Ovary (tissue), 9 donors: ENCODE data around the gene UBE2L6. TPM values are rescaled to one million over a fixed set of nuclear protein-coding genes. Genes with fewer than 3 reads are reported as not detected.
"Not testable (repeated sequence)": the region's sequence is repeated elsewhere in the genome, so short reads cannot be mapped to it uniquely, and the experiment has no call there.

Source experiments
- DNase-seq, 5 donors: peaks; one replicate each; pipeline ENCODE4 v3.0.0-alpha.2; 2019 to 2020
- H3K27ac ChIP-seq, 2 donors: fragments of 200-600 bp; one replicate each; pipeline versions ENCODE4 v1.5.1 to v1.8.0; 2019 to 2022
- H3K27me3 ChIP-seq: fragments of 200-600 bp; one replicate; pipeline ENCODE4 v1.8.0; 2022
- H3K36me3 ChIP-seq: fragments of 200-600 bp; sonication (generic); one replicate; pipeline ENCODE4 v1.5.1; 2019
- H3K4me1 ChIP-seq: one replicate; pipeline ENCODE4 v1.8.1; 2013; ENCODE audit warnings: mild to moderate bottlenecking, moderate library complexity; ENCODE audit not compliant: insufficient read depth
- H3K4me3 ChIP-seq: fragments of 200-600 bp; sonication (generic); one replicate; pipeline ENCODE4 v1.5.1; 2017
- H3K9me3 ChIP-seq, 2 donors: fragments of 200-600 bp in 1 of 2; sonication (generic) in 1 of 2; one replicate each; pipeline versions ENCODE4 v1.5.1 to v1.8.1; 2013 to 2019; ENCODE audit warnings: mild to moderate bottlenecking in 1 of 2, moderate library complexity in 1 of 2
- CTCF ChIP-seq, 3 donors: fragments of 450-650 bp in 2 of 3; fragments of 200-600 bp in 1 of 3; IDR thresholded peaks; one replicate each; pipeline versions ENCODE4 v1.5.1 to v1.8.0; 2016 to 2022; ENCODE audit warnings: antibody characterized with exemption in 3 of 3, mild to moderate bottlenecking in 1 of 3
- EP300 ChIP-seq: sonication (generic); formaldehyde crosslinking; IDR thresholded peaks from one replicate; pipeline ENCODE4 v1.6.1; 2017; ENCODE audit warnings: antibody characterized with exemption
- POLR2A ChIP-seq: fragments of 450-650 bp; IDR thresholded peaks from one replicate; pipeline ENCODE4 v1.6.1; 2017; ENCODE audit warnings: antibody characterized with exemption, mild to moderate bottlenecking, moderate library complexity
- WGBS, 3 donors: extraction: QIAGEN DNeasy Blood & Tissue Kit in 1 of 3; methylation state at CpG; one replicate each; pipeline versions ENCODE4 v1.1.5 to v1.1.7; 2013 to 2017; 5-methylcytosine and 5-hydroxymethylcytosine counted together
- intact Hi-C, 4 donors: fragments of 100-400 bp; cut with DNase I; formaldehyde crosslinking; loops; one replicate each; pipeline versions ENCODE4 v1.11.0 to v1.15.1; 2022 to 2023
- polyA plus RNA-seq, 2 donors: library from polyadenylated mRNA; stranded (reverse); fragments of 200-250 nt in 1 of 2; fragments of 350-450 nt in 1 of 2; fragmentation: Illumina TruSeq in 1 of 2; extraction: RNeasy Lipid Tissue Mini Kit (QIAGEN cat#74804) in 1 of 2; gene quantifications; one replicate each; pipeline ENCODE4 v1.2.3, GENCODE V29; 2013 to 2014
- total RNA-seq, 7 donors: library from RNA; depleted of rRNA in 2 of 7; stranded (reverse); fragments of >200 nt in 2 of 7; fragmentation: NEBNext Ultra II Directional in 3 of 7; extraction: Animal tissue kit (Norgen Biotek cat#: 25700) in 3 of 7; gene quantifications; one replicate each; pipeline versions ENCODE4 v1.1.0 to v1.2.4, GENCODE V29; 2016 to 2023
- donor health status: DM: no; HTN: no; CAD: no; lungs with moderate emphysema.
- donor health status: DM: no; HTN: no; CAD: no.
- donor health status: Bipolar disorder and iron deficiency.
- donor health status: DM: yes; HTN: yes; CAD: no.
- donor health status: DM: no; HTN: no; CAD: no.
- donor health status: DM: yes; HTN: yes; CAD: no.

Gene UBE2L6
- total and polyA plus RNA-seq, 9 donors, result 27.2 to 114 (median 59.7) TPM

GRCh38 chr11:57539342-57539741 is 28.1 kb downstream of the UBE2L6 start:
- Histone ChIP-seq H3K4me1 (no peaks in the 10 kb centered on the region), H3K9me3 (no peaks in the 10 kb centered on the region), H3K27ac (no peak overlapping the region), H3K27me3 (no peaks in the 10 kb centered on the region), H3K4me3 (no peak overlapping the region), H3K36me3 (no peaks in the 10 kb centered on the region)
- TF ChIP-seq EP300 (no peak), CTCF (IDR thresholded peaks at IDR 0.05) (no peak), POLR2A (no peak)
- WGBS, 3 donors, result 65 to 88% (median 74%) methylated on average over 1 of the region's 1 CpG
- intact Hi-C loops, result no loop called here
- no peak for DNase-seq

- no peaks in the 10 kb centered on the region for H3K27me3 ChIP-seq
- 47 to 73% (median 64%) methylated on average over 14 of the region's 14 CpGs for WGBS, 3 donors
- no peaks in the 10 kb centered on the region for H3K9me3 ChIP-seq
Measured at GRCh38 chr11:57536947-57537619, 30.4 kb downstream of the UBE2L6 start, which contains the start of gene SMTNL1. SMTNL1 (plus strand) TSS chr11:57537595; CDS start chr11:57542643, 5,048 bp downstream.

GRCh38 chr11:57534449-57534848 is 33.0 kb downstream of the UBE2L6 start:
- H3K4me3 ChIP-seq, H3K27me3 ChIP-seq, DNase-seq, H3K27ac ChIP-seq, H3K4me1 ChIP-seq, intact Hi-C loops, H3K36me3 ChIP-seq, H3K9me3 ChIP-seq: not testable (repeated sequence)
- 93 to 97% (median 94%) methylated on average over 7 of the region's 7 CpGs for WGBS, 3 donors

More at GRCh38 chr11:57536947-57537619, 30.4 kb downstream of the UBE2L6 start, which contains the start of gene SMTNL1:
- Histone ChIP-seq H3K4me3 (no peak within 1 kb of the TSS), H3K36me3 (no peaks in the 10 kb centered on the region), H3K27ac (no peak within 1 kb of the TSS), H3K4me1 (no peaks in the 10 kb centered on the region)
- DNase-seq, result no peak
- intact Hi-C loops, result no loop called here
- no peak for TF ChIP-seq CTCF (IDR thresholded peaks at IDR 0.05)
- no peak for TF ChIP-seq EP300
- no peak for TF ChIP-seq POLR2A

GRCh38 chr11:57530596-57531507 is 36.6 kb downstream of the UBE2L6 start, which contains the start of gene TIMM10:
TIMM10 (minus strand) TSS chr11:57530754; CDS start chr11:57530189, 565 bp downstream.
- peak within 1 kb of the TSS; percentile 63 for H3K4me3 ChIP-seq
- peak; percentile 93 to 95 (median 93) for DNase-seq
- H3K27ac ChIP-seq, result peak within 1 kb of the TSS in 1 of 2 donors; percentile 3
- whole genome bisulfite sequencing, 3 donors, result 0 to 1% (median 0%) methylated on average over 49 of the region's 49 CpGs
- H3K4me1 ChIP-seq, result peaks cover 4% of the 10 kb centered on the region
- intact Hi-C loops, result loop anchor here in 1 of 4 donors (2.0 kb wide), 1 partner anchor 30 kb away; no protein-coding TSS in a partner anchor
- no peaks in the 10 kb centered on the region for H3K9me3 ChIP-seq
- TF ChIP-seq POLR2A (no peak), CTCF (IDR thresholded peaks at IDR 0.05) (no peak), EP300 (no peak)
- no peaks in the 10 kb centered on the region for H3K27me3 ChIP-seq
- H3K36me3 ChIP-seq, result no peaks in the 10 kb centered on the region
